IMR-90 (cell line): Measurements from ENCODE around the gene CSPG5. TPM values are rescaled to one million over a fixed set of nuclear protein-coding genes. Genes with fewer than 3 reads are reported as not detected.

Source experiments
- ATAC-seq: fragments of 200-7000 bp; cut with Tn5 transposase; 2 replicates; pipeline ENCODE4 v1.9.1; 2020; ENCODE audit warnings: low read depth, mild to moderate bottlenecking, moderate library complexity
- BruUV-seq: library from RNA; stranded (reverse); fragments of 400-500 nt; replicated peaks from 2 replicates; lab custom pipeline; 2021; lab: Mats Ljungman, UMichigan
- CTCF ChIA-PET: fragments of 300-600 bp; formaldehyde crosslinking; extraction: SDS; loops from one replicate; lab custom pipeline; 2021; ENCODE audit warnings: antibody characterized with exemption; lab: Yijun Ruan, JAX
- POLR2A ChIA-PET: fragments of 300-600 bp; sonication (Branson Sonifier 250); formaldehyde crosslinking; loops from one replicate; lab custom pipeline; 2022; ENCODE audit warnings: antibody characterized with exemption; ENCODE audit not compliant: unreplicated experiment; lab: Charles Lee
- DNase-seq: peaks from one replicate; pipeline ENCODE4 v3.0.0; 2013
- H2AFZ ChIP-seq: replicated peaks from 2 replicates; pipeline ENCODE3; 2013; ENCODE audit warnings: low read length, mild to moderate bottlenecking; ENCODE audit not compliant: poor library complexity
- H2AK5ac ChIP-seq: 2 replicates; pipeline ENCODE4 v1.6.1; 2013; ENCODE audit warnings: low read depth, low read length, inconsistent platforms
- H2AK9ac ChIP-seq: replicated peaks from 2 replicates; pipeline ENCODE3; 2013; ENCODE audit warnings: mild to moderate bottlenecking, low read depth, low read length, moderate library complexity; ENCODE audit not compliant: poor library complexity
- H2BK120ac ChIP-seq: 2 replicates; pipeline ENCODE4 v1.6.1; 2013; ENCODE audit warnings: low read depth, low read length, inconsistent platforms
- H2BK15ac ChIP-seq: 3 replicates; pipeline ENCODE4 v1.6.1; 2013; ENCODE audit warnings: low read depth, low read length, inconsistent platforms
- H2BK20ac ChIP-seq: 2 replicates; pipeline ENCODE4 v1.6.1; 2013; ENCODE audit warnings: low read depth, mild to moderate bottlenecking, inconsistent platforms, low read length, moderate library complexity
- H2BK5ac ChIP-seq: 2 replicates; pipeline ENCODE4 v1.6.1; 2013; ENCODE audit warnings: mild to moderate bottlenecking, low read depth, low read length, inconsistent platforms; ENCODE audit not compliant: poor library complexity, severe bottlenecking
- H3K14ac ChIP-seq: replicated peaks from 2 replicates; pipeline ENCODE4 v1.6.1; 2013; ENCODE audit warnings: low read depth, low read length, inconsistent platforms
- H3K18ac ChIP-seq: 2 replicates; pipeline ENCODE4 v1.6.1; 2013; ENCODE audit warnings: low read depth, low read length, control low read depth
- H3K23ac ChIP-seq: 2 replicates; pipeline ENCODE4 v1.6.1; 2013; ENCODE audit warnings: low read depth, low read length, inconsistent platforms
- H3K27ac ChIP-seq: 2 replicates; pipeline ENCODE4 v1.5.1; 2013; ENCODE audit warnings: mild to moderate bottlenecking, control low read depth, low read length; ENCODE audit not compliant: insufficient read depth
- H3K27me3 ChIP-seq: 2 replicates; pipeline ENCODE4 v1.6.1; 2013; ENCODE audit warnings: low read length; ENCODE audit not compliant: control insufficient read depth, insufficient read depth
- H3K36me3 ChIP-seq: 2 replicates; pipeline ENCODE4 v1.6.1; 2013; ENCODE audit warnings: low read length, mixed read lengths; ENCODE audit not compliant: control insufficient read depth, insufficient read depth
- H3K4ac ChIP-seq: 2 replicates; pipeline ENCODE4 v1.6.1; 2013; ENCODE audit warnings: low read depth, low read length, inconsistent platforms
- H3K4me1 ChIP-seq: 2 replicates; pipeline ENCODE4 v1.6.1; 2013; ENCODE audit warnings: low read length, mixed read lengths; ENCODE audit not compliant: control insufficient read depth, insufficient read depth
- H3K4me2 ChIP-seq: 2 replicates; pipeline ENCODE4 v1.6.1; 2013; ENCODE audit warnings: low read depth, mild to moderate bottlenecking, control low read depth, low read length, moderate library complexity
- H3K4me3 ChIP-seq: 2 replicates; pipeline ENCODE4 v1.5.1; 2013; ENCODE audit warnings: low read depth, mild to moderate bottlenecking, control low read depth, low read length, moderate library complexity; ENCODE audit not compliant: insufficient read depth
- H3K56ac ChIP-seq: 2 replicates; pipeline ENCODE4 v1.6.1; 2013; ENCODE audit warnings: low read length, inconsistent platforms; ENCODE audit not compliant: insufficient read depth; ENCODE audit errors: extremely low read depth
- H3K79me1 ChIP-seq, 2 experiments: 2 replicates each; pipeline ENCODE4 v1.6.1; 2013; ENCODE audit warnings: low read length in 2 of 2, inconsistent platforms in 1 of 2, low read depth in 1 of 2
- H3K9ac ChIP-seq: 2 replicates; pipeline ENCODE4 v1.6.1; 2013; ENCODE audit warnings: low read depth, low read length, control low read depth
- H3K9me1 ChIP-seq: 2 replicates; pipeline ENCODE4 v1.6.1; 2013; ENCODE audit warnings: low read length, inconsistent platforms; ENCODE audit not compliant: insufficient read depth
- H3K9me3 ChIP-seq: 2 replicates; pipeline ENCODE4 v1.6.1; 2013; ENCODE audit warnings: low read length; ENCODE audit not compliant: control insufficient read depth, insufficient read depth
- H4K20me1 ChIP-seq: 2 replicates; pipeline ENCODE4 v1.6.1; 2013; ENCODE audit warnings: low read length, inconsistent platforms; ENCODE audit not compliant: insufficient read depth
- H4K5ac ChIP-seq: 2 replicates; pipeline ENCODE4 v1.6.1; 2013; ENCODE audit warnings: mild to moderate bottlenecking, low read depth, low read length, control low read depth
- H4K8ac ChIP-seq, 2 experiments: 2 replicates each; pipeline ENCODE4 v1.6.1; 2013; ENCODE audit warnings: low read depth in 2 of 2, low read length in 2 of 2, control low read depth in 1 of 2, inconsistent platforms in 1 of 2
- H4K91ac ChIP-seq: 2 replicates; pipeline ENCODE4 v1.6.1; 2013; ENCODE audit warnings: low read depth, low read length, inconsistent platforms; ENCODE audit not compliant: insufficient read depth
- BHLHE40 ChIP-seq: fragments of 150-350 bp; IDR thresholded peaks from 2 replicates; pipeline ENCODE4 v1.6.1; 2016; ENCODE audit warnings: mild to moderate bottlenecking, low read depth, low read length
- CEBPB ChIP-seq: IDR thresholded peaks from 2 replicates; pipeline ENCODE4 v1.6.1; 2012; ENCODE audit warnings: low read depth, low read length, improper control_type of control experiment
- CHD1 ChIP-seq: IDR thresholded peaks from 2 replicates; pipeline ENCODE4 v1.6.1; 2012; ENCODE audit warnings: low read depth, low read length, improper control_type of control experiment
- CTCF ChIP-seq: conservative IDR thresholded peaks from 2 replicates; pipeline ENCODE4 v1.5.1; 2012; ENCODE audit warnings: mild to moderate bottlenecking, low read depth, low read length, improper control_type of control experiment
- FOS ChIP-seq: fragments of 150-350 bp; IDR thresholded peaks from 2 replicates; pipeline ENCODE4 v1.6.1; 2016; ENCODE audit warnings: low read depth, low read length
- MAFK ChIP-seq: IDR thresholded peaks from 2 replicates; pipeline ENCODE4 v1.6.1; 2012; ENCODE audit warnings: low read depth, low read length, improper control_type of control experiment
- MAZ ChIP-seq: IDR thresholded peaks from 2 replicates; pipeline ENCODE4 v1.6.1; 2012; ENCODE audit warnings: low read depth, mild to moderate bottlenecking, low read length, improper control_type of control experiment, moderate library complexity, borderline replicate concordance
- NFE2L2 ChIP-seq: fragments of 150-350 bp; IDR thresholded peaks from 2 replicates; pipeline ENCODE4 v1.6.1; 2016; ENCODE audit warnings: low read depth, mild to moderate bottlenecking, low read length
- RAD21 ChIP-seq: IDR thresholded peaks from 2 replicates; pipeline ENCODE4 v1.6.1; 2012; ENCODE audit warnings: low read length, improper control_type of control experiment
- RCOR1 ChIP-seq: IDR thresholded peaks from 2 replicates; pipeline ENCODE4 v1.6.1; 2012; ENCODE audit warnings: mild to moderate bottlenecking, low read length, improper control_type of control experiment; ENCODE audit not compliant: insufficient replicate concordance
- SMC3 ChIP-seq: fragments of 150-350 bp; IDR thresholded peaks from 2 replicates; pipeline ENCODE4 v1.6.1; 2016; ENCODE audit warnings: low read depth, mild to moderate bottlenecking, antibody characterized with exemption, low read length, moderate library complexity
- WGBS, 2 experiments: methylation state at CpG; one replicate each; pipeline versions ENCODE4 v1.1.5 to v1.1.7; 2013; ENCODE audit warnings: missing lambda C conversion rate in 2 of 2; ENCODE audit not compliant: insufficient read length in 1 of 2; ENCODE audit errors: extremely low coverage in 2 of 2; 5-methylcytosine and 5-hydroxymethylcytosine counted together
- dilution Hi-C: fragments of 300-500 bp; cut with HindIII; formaldehyde crosslinking; loops from one replicate; pipeline ENCODE4 v1.14.3; 2018; ENCODE audit warnings: low sequenced_read_pairs; ENCODE audit not compliant: unreplicated experiment
- in situ Hi-C: fragments of 300-500 bp; cut with MboI; formaldehyde crosslinking; loops from 3 replicates; pipeline ENCODE4 v1.14.3; 2019; ENCODE audit warnings: low sequenced_read_pairs, inconsistent platforms, mixed read lengths
- intact Hi-C: fragments of 100-400 bp; cut with micrococcal nuclease; formaldehyde crosslinking; loops from 2 replicates; pipeline ENCODE4 v1.10.0; 2022
- polyA plus RNA-seq, 3 experiments: library from polyadenylated mRNA; depleted of rRNA; stranded (reverse); fragments of >200 nt; gene quantifications; 2 replicates each; pipeline ENCODE4 v1.2.3, GENCODE V29; 2012; ENCODE audit warnings: low replicate concordance in 1 of 3
- total RNA-seq: library from RNA; depleted of rRNA; stranded (reverse); fragments of >200 nt; gene quantifications from 2 replicates; pipeline ENCODE4 v1.2.3, GENCODE V29; 2012

CSPG5 gene
- total and polyA plus RNA-seq, 2 of the 4 experiments (the other 2 are of a cell fraction) = under 0.01 to 0.10 TPM

GRCh38 chr3:47579875-47580274 lies 1.2 kb upstream of the CSPG5 start:
- H3K4me1 ChIP-seq = no peaks in the 10 kb centered on the region
- no peak overlapping the region for H3K9ac ChIP-seq
- WGBS, 2 experiments = 80% methylated on average over 1 of the region's 2 CpGs; no CpG with 5 or more reads in 1 of the 2 experiments
- peaks cover 6% of the 10 kb centered on the region for H4K20me1 ChIP-seq
- H3K56ac ChIP-seq = no peak overlapping the region
- no peak overlapping the region for H4K5ac ChIP-seq
- ChIA-PET CTCF (no interaction called here), POLR2A (no interaction called here)
- no peak overlapping the region for H3K18ac ChIP-seq
- no peak overlapping the region for H3K27ac ChIP-seq
- in situ Hi-C loops (no loop called here), intact Hi-C loops (no loop called here), dilution Hi-C loops (no loop called here)
- no peaks in the 10 kb centered on the region for H3K79me1 ChIP-seq
- H2AFZ ChIP-seq = no peak overlapping the region
- no peak overlapping the region for H4K91ac ChIP-seq
- H3K27me3 ChIP-seq = peaks cover 30% of the 10 kb centered on the region
- H3K9me1 ChIP-seq = no peaks in the 10 kb centered on the region; the same call in none of the 2 replicates
- no peak overlapping the region for H3K14ac ChIP-seq
- H2BK15ac ChIP-seq = no peak overlapping the region
- H3K4ac ChIP-seq = no peak overlapping the region
- H3K36me3 ChIP-seq = no peaks in the 10 kb centered on the region
- no peaks in the 10 kb centered on the region for H3K9me3 ChIP-seq
- H4K8ac ChIP-seq = no peak overlapping the region
- no TSS peak for BruUV-seq
- no peak overlapping the region for H2BK20ac ChIP-seq
- H2BK5ac ChIP-seq = no peak overlapping the region
- no peak overlapping the region for H3K23ac ChIP-seq
- H2AK5ac ChIP-seq = no peak overlapping the region
- no peak for DNase-seq
- H2AK9ac ChIP-seq = no peak overlapping the region
- TF ChIP-seq NFE2L2 = no peak
- no peak for TF ChIP-seq CHD1
- no peak for TF ChIP-seq CEBPB
- no peak for TF ChIP-seq BHLHE40
- no peak for TF ChIP-seq MAZ
- no peak for TF ChIP-seq RAD21
- TF ChIP-seq CTCF = no peak
- no peak for TF ChIP-seq RCOR1
- TF ChIP-seq SMC3 = no peak
- TF ChIP-seq MAFK = no peak
- TF ChIP-seq FOS = no peak
- no peak for ATAC-seq
- no peak overlapping the region for H2BK120ac ChIP-seq
- no peak overlapping the region for H3K4me3 ChIP-seq
- no peak overlapping the region for H3K4me2 ChIP-seq
